Measurements from ENCODE around the gene COL5A1. TPM values are rescaled to one million over a fixed set of nuclear protein-coding genes. Genes with fewer than 3 reads are reported as not detected.
"Not testable (repeated sequence)": the region's sequence is repeated elsewhere in the genome, so short reads cannot be mapped to it uniquely, and the experiment has no call there.

Gene COL5A1
- total RNA-seq, 1 experiment from 2014 or later = 10.1 TPM

DNA sequence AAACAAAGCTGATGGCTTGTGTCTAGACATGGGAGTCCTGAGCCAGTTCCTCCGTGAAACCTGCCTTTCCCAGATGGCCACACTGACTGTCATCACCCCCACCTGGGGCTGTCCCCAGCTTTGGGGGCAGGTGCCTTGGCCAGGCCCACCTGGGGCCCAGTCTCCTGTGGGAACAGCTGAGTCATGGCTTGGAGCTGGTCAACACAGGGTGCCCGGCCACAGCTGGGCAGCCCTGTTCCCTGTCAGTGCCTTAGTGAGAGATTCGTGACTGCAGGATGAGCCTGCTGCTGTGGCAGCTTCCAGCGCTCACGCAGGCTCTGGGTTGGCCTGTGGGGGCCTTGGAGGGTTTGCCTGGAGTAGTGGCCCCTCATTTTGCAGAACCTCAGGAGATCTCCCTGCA is 56.5 kb downstream of the COL5A1 start:
- no peak for DNase-seq
- Histone ChIP-seq H3K36me3 (replicated peaks; ENCODE audit: control insufficient read depth, insufficient read depth, low read length) (no peaks in the 10 kb centered on the region), H3K4me3 (ENCODE audit: insufficient read depth, low read depth, low read length) (no peak overlapping the region), H3K27me3 (ENCODE audit: control insufficient read depth, insufficient read depth, low read length) (no peaks in the 10 kb centered on the region)

DNA sequence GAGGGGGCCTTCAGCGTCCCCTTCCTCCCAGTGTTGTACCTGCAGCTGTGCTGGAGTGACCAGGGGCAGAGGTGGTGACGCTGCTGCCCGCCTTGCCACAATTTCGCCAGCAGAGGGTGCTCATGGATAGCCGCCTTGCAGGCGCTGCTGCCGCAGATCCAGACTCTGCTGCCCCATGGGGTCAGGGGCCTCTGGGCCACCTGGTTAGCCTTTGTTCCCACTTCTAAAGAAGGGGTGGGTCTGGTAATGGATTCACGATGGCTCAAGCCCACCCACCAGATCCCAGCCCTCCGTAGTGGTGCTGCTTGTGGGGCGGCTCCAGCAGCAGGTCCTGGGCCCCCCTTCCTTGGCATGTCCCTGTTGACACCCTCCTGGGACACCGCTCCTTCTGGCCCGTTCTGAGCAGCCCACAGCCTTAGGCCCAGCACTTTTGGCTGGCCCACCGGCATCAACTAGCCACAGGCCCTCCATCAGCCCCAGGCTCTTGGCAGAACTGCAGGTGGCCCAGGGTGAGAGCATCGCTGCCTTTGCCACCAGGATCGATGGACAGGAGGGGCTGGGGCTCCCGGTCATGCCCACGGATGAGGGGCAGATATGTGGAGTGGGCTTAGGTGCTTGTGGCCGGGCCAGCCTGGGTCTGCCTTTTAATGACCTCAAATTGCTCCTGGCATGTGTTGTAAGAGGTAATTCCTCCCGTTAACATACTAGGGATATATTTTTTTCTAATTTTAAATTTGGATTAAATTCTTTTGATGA is 57.2 kb downstream of the COL5A1 start:
- Histone ChIP-seq H3K4me3 (ENCODE audit: insufficient read depth, low read depth, low read length) (no peak overlapping the region), H3K36me3 (replicated peaks; ENCODE audit: control insufficient read depth, insufficient read depth, low read length) (no peaks in the 10 kb centered on the region), H3K27me3 (ENCODE audit: control insufficient read depth, insufficient read depth, low read length) (no peaks in the 10 kb centered on the region)
- DNase-seq = peak; percentile 97

DNA sequence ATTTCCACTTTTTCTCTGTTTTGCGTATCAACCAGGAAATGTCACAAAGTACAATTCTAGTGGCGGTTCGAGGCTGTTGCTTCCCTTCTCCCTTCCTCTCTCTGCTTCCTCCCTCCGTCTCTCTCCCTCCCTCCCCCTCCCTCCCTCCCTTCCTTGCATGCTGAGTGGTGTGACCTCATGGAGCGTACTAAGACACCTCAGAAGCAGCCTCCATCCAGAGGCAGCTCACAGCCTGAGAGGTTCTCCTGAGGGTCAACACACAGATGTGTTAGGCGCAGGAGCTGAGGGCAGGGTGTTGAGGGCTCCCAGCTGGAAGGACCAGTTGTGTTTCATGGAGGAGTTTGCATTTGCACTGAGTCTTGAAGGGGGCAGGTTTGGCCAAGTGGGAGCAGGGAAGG is 57.7 kb downstream of the COL5A1 start:
- Histone ChIP-seq H3K27me3 (ENCODE audit: control insufficient read depth, insufficient read depth, low read length) (no peaks in the 10 kb centered on the region), H3K36me3 (replicated peaks; ENCODE audit: control insufficient read depth, insufficient read depth, low read length) (no peaks in the 10 kb centered on the region)
- DNase-seq = no peak

DNA sequence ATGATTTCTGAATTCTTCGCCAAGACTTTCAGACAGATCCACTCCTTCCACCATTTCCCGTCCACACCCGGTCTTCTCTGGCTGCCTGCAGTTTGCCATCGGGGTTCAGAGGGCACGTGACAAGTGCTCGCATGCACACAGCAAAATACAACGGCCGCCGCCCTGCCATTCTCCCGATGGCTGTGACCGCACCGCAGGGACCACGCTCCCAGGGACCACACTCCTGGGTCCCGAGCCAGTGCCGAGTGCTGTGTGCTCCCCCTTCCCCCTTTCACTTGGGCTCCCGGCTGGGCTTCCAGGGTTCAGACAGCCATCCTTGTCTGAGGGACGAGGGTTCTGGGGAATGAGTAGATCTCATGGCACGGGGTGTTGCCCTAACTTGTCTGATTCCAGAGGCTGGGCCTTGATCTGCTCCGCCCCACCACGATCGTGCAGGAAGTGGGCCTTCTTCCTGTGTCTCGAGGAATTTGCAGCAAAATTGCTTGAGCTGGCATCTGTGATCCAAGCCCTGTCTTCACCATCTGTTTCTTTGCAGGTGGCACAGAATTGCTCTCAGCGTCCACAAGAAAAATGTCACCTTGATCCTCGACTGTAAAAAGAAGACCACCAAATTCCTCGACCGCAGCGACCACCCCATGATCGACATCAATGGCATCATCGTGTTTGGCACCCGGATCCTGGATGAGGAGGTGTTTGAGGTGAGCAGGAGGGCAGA is 59.2 kb downstream of the COL5A1 start:
- Histone ChIP-seq H3K36me3 (replicated peaks; ENCODE audit: control insufficient read depth, insufficient read depth, low read length) (no peaks in the 10 kb centered on the region), H3K27me3 (ENCODE audit: control insufficient read depth, insufficient read depth, low read length) (no peaks in the 10 kb centered on the region), H3K4me3 (ENCODE audit: insufficient read depth, low read depth, low read length) (no peak overlapping the region)
- no peak for DNase-seq

More for the DNA sequence above, 57.7 kb downstream of the COL5A1 start:
- no peak overlapping the region for H3K4me3 ChIP-seq (ENCODE audit: insufficient read depth, low read depth, low read length)

DNA sequence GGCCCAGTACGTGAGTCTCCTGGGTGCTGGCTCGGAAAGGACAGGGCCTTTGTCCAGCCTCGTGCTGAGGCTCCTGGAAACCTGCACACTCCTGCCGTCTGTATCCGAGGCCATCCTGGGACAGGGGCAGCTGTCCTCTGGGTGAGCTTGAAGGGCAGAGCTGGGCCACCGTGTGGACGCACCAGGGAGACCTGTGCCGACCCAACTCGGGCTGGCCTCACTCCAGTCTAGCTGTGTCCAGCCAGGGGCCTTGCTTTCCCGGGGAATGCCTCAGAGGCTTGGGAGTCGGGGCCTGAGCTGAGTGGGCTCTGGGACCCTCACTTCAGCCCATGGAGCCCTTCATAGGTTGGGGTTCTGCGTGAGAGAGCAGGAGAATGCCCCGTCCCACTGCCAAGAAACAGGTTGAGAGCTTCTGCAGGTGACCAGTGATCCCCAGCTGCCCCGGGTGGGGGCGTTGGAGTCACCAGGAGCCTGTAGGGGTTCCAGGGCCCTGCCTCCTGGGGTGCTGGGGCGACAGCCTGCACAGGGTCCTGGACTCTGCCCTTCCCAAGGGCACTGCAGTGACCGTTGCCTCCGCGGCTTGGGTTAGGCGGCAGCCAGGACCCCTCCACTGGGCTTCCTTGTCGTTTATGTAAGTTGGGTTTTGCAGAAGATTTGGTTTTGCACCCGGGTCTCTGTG is 60.1 kb downstream of the COL5A1 start:
- H3K36me3 ChIP-seq (replicated peaks; ENCODE audit: control insufficient read depth, insufficient read depth, low read length) = no peaks in the 10 kb centered on the region
- no peaks in the 10 kb centered on the region for H3K27me3 ChIP-seq (ENCODE audit: control insufficient read depth, insufficient read depth, low read length)
- DNase-seq = no peak
- no peak overlapping the region for H3K4me3 ChIP-seq (ENCODE audit: insufficient read depth, low read depth, low read length)

DNA sequence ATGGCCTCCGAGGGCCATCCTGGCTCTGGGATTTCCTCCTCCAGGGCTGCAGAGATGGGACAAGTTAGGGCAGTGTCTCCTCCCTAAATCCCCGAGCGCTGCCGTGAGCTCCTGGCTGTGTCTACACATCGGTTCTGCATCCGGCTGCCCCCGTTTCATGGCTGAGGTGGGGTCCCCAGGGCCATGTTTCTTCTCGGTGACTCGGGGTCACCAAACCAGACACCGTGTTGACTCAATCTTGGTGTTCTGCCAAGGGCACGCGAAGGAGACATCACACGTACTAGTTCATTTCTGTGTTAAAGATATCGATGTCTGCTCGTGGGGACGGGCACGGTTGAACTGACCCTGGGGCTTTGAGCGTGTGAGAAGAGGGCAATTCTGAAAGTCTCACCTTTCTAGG is 60.7 kb downstream of the COL5A1 start:
- Histone ChIP-seq H3K4me3 (ENCODE audit: insufficient read depth, low read depth, low read length) (no peak overlapping the region), H3K36me3 (replicated peaks; ENCODE audit: control insufficient read depth, insufficient read depth, low read length) (no peaks in the 10 kb centered on the region), H3K27me3 (ENCODE audit: control insufficient read depth, insufficient read depth, low read length) (no peaks in the 10 kb centered on the region)
- DNase-seq = no peak

DNA sequence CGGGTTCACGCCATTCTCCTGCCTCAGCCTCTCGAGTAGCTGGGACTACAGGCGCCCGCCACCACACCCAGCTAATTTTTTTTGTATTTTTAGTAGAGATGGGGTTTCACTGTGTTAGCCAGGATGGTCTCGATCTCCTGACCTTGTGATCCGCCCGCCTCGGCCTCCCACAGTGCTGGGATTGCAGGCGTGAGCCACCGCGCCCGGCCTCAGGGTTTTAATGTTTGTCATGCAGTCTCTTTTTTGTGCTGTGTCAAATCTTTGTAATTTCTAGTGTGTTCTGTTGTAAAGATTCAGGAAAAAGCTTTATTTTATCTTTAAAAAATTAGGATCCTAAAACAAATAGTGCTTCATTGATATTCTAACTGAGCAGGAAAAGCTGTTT is 62.1 kb downstream of the COL5A1 start:
- H3K36me3 ChIP-seq (replicated peaks; ENCODE audit: control insufficient read depth, insufficient read depth, low read length); H3K27me3 ChIP-seq (ENCODE audit: control insufficient read depth, insufficient read depth, low read length); H3K4me3 ChIP-seq (ENCODE audit: insufficient read depth, low read depth, low read length); DNase-seq: not testable (repeated sequence)

DNA sequence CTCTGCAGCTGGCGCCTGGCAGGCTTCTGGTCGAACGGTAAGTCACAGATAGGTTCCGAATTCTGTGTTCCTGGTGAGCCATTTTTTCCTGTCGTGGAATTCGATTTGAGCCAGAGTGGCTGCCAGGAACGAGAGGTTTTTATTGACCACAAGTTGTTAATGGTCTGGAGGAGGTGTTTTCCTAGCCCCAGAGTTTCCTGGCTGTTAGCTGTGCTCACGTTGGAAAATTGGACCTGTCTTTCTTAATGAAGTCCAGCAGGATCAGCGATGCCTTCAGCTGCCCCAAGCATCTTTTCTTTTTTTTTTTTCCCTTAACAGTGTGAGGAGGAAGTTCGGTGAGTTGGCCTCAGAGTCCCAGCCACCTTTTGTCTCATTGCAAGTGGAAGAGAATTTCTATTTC is 62.9 kb downstream of the COL5A1 start:
- Histone ChIP-seq H3K4me3 (ENCODE audit: insufficient read depth, low read depth, low read length) (no peak overlapping the region), H3K27me3 (ENCODE audit: control insufficient read depth, insufficient read depth, low read length) (no peaks in the 10 kb centered on the region), H3K36me3 (replicated peaks; ENCODE audit: control insufficient read depth, insufficient read depth, low read length) (no peaks in the 10 kb centered on the region)
- DNase-seq = no peak

DNA sequence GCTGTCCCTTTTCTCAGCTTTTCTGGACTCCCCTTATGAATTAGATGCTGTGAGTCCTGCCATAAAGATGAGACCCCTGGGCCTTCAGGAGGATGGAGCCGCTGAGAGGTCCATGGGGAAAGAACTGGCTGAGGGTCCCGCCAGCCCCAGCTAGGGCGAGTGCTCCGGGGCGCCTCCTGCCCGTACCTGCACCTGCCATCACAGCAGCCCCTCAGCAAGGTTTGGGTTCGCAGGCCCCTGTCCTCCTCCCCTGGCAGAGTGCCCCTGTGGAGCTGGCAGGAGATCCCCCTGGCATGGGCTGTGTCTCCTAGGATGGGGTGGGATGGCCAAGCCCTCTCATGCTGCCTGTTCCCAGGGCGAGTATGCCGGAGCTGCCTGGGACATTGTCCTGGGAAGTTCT is 64.2 kb downstream of the COL5A1 start:
- H3K4me3 ChIP-seq (ENCODE audit: insufficient read depth, low read depth, low read length) = no peak overlapping the region
- H3K36me3 ChIP-seq (replicated peaks; ENCODE audit: control insufficient read depth, insufficient read depth, low read length) = no peaks in the 10 kb centered on the region
- DNase-seq = no peak
- no peaks in the 10 kb centered on the region for H3K27me3 ChIP-seq (ENCODE audit: control insufficient read depth, insufficient read depth, low read length)

DNA sequence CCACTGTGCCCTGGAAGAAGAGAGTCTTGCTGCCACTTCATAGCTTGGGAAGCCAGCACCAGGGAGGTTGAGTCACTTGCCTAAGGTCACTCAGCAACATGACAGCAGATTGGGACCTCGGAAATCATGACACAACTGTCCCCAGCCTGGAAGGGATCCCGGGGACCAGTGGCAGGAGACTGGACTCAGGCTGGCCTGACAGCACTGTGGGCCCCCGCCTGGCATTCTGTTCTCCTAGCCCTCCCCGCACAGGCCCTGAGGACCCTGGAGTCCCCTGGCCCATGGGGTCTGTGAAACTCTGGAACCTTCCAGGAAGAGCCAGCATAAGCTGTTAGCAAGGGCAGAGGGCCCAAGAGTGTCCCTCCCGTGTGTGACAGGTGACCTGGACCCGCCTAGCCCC is 64.9 kb downstream of the COL5A1 start:
- no peaks in the 10 kb centered on the region for H3K36me3 ChIP-seq (replicated peaks; ENCODE audit: control insufficient read depth, insufficient read depth, low read length)
- no peaks in the 10 kb centered on the region for H3K27me3 ChIP-seq (ENCODE audit: control insufficient read depth, insufficient read depth, low read length)
- H3K4me3 ChIP-seq (ENCODE audit: insufficient read depth, low read depth, low read length) = no peak overlapping the region
- DNase-seq = no peak

DNA sequence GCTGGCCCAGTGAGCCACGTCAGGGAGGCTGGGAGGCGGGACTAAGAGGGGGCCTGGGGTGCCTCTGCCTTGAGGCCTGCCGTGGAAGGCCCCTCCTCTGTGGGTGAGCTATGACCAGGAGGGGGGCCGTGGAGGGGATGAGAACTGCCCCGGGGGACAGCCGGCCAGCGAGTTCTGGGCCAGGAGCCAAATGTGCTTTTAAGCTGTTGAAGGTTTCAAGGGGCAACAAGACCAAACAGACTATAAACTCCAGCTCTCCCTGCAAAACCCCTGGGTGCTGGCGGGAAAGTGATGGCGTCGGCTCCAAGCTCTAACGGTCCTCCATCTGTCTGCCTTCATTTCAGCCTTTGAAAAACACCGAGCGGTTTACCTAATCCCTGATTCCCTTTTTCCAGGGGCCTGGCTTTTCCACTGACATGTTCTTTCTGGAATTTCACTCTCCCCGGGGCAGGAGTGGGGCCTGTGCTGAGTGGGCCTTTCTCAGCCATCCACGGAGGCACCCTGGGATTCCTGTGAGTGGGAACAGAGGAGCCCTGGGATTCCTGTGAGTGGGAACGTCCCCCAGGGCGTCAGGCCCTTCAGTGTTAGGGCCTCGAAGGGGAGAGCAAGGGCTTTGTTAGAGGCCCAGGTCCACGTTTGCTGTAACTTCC is 65.6 kb downstream of the COL5A1 start:
- Histone ChIP-seq H3K27me3 (ENCODE audit: control insufficient read depth, insufficient read depth, low read length) (no peaks in the 10 kb centered on the region), H3K4me3 (ENCODE audit: insufficient read depth, low read depth, low read length) (no peak overlapping the region), H3K36me3 (replicated peaks; ENCODE audit: control insufficient read depth, insufficient read depth, low read length) (no peaks in the 10 kb centered on the region)
- no peak for DNase-seq

DNA sequence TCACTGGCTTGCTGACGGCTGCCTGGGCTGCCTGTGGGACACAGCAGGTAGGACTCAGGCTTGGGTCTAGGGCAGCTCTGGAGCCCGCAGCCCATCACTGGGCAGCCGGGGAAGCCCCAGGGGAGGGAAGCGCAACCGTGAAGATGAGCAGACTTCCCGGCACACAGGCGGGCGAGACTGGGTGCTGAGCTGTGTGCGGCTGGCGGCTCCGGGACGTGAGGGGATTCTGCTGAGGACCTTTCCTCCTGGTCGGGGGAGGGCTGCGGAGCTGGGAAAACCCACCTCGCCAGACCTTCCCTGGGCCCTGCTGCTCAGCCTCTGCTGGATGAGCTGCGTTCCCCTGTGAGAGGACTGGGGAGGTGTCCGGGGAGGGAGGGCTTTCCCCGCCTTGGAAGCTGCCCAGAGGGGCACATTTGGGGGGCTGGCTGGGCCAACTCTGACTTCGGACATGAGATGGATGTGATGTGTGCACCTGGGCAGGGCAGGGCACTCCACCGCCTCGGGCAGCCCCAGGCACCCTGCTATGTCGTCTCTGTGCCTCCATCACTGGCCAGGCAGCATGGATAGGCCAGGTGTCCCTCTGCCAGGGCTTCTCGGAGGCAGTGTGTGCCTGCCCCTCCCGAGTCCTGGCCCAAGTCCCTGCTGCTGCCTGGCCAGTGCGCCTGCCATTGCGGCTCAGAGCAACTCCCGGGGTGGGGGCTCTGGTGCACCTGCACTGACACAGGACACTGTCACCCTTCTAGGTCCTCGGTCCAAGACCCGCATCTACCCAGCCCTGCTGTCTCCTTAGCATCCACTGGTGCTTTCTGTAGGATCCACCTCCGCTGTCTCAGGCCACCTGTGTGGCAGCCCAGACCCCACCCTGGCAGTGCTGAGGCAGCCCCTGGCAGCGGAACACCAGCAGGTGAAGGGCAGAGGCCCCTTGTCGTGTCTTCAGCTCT is 66.4 kb downstream of the COL5A1 start:
- DNase-seq = no peak
- Histone ChIP-seq H3K36me3 (replicated peaks; ENCODE audit: control insufficient read depth, insufficient read depth, low read length) (no peaks in the 10 kb centered on the region), H3K4me3 (ENCODE audit: insufficient read depth, low read depth, low read length) (no peak overlapping the region), H3K27me3 (ENCODE audit: control insufficient read depth, insufficient read depth, low read length) (no peaks in the 10 kb centered on the region)

DNA sequence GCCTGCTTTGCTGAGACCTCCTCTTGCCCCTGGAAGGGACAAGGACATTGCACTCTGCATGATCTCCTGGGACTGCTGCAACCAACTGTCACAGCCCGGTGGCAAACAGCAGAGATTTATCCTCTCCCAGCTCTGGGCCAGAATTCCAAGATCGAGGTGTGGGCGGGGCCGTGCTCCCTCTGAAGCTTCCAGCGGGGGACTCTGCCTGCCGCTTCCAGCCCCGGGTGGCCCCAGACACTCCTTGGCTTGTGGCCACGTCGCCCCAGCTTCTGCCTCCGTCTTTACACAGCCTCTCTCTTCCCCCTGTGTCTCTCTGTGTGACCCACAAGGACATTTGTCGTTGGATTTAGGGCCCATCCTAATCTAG is 67.1 kb downstream of the COL5A1 start:
- Histone ChIP-seq H3K27me3 (ENCODE audit: control insufficient read depth, insufficient read depth, low read length) (no peaks in the 10 kb centered on the region), H3K36me3 (replicated peaks; ENCODE audit: control insufficient read depth, insufficient read depth, low read length) (no peaks in the 10 kb centered on the region), H3K4me3 (ENCODE audit: insufficient read depth, low read depth, low read length) (no peak overlapping the region)
- no peak for DNase-seq
